Naive thymus-derived CD4-positive, alpha-beta T cell (primary cell): ENCODE results near the gene AKAP6. TPM values are rescaled to one million over a fixed set of nuclear protein-coding genes. Genes with fewer than 3 reads are reported as not detected.

ENCODE experiments used
- ATAC-seq: fragments of 150-1000 bp; cut with Tn5 transposase; 2 replicates; pipeline ENCODE4 v1.10.0; 2021; ENCODE audit warnings: mild to moderate bottlenecking, moderate library complexity
- CTCF ChIA-PET: fragments of 350-600 bp; sonication (Branson Sonifier 250); formaldehyde crosslinking; loops from one replicate; lab custom pipeline; 2021; ENCODE audit warnings: antibody characterized with exemption; lab: Charles Lee
- POLR2A ChIA-PET: fragments of 350-600 bp; sonication (Branson Sonifier 250); formaldehyde crosslinking; loops from one replicate; lab custom pipeline; 2021; ENCODE audit warnings: antibody characterized with exemption, inconsistent platforms; lab: Charles Lee
- DNase-seq, 9 donors: peaks; one replicate each; pipeline versions ENCODE4 v3.0.0 to v3.0.0-alpha.2; 2020 to 2022; ENCODE audit warnings: mixed read lengths in 1 of 9
- H3K27ac ChIP-seq: one replicate; pipeline ENCODE4 v1.7.0; 2013; ENCODE audit warnings: mild to moderate bottlenecking, low read depth, low read length, moderate library complexity
- H3K27me3 ChIP-seq, 2 donors: one replicate each; pipeline ENCODE4 v1.7.0; 2013; ENCODE audit warnings: low read length in 2 of 2, mild to moderate bottlenecking in 2 of 2, moderate library complexity in 2 of 2; ENCODE audit not compliant: control insufficient read depth in 2 of 2, insufficient read depth in 2 of 2
- H3K36me3 ChIP-seq, 3 experiments: 1 replicate in 2 of 3; 2 replicates in 1 of 3; pipeline ENCODE4 v1.7.0; 2013; ENCODE audit warnings: low read length in 3 of 3, mild to moderate bottlenecking in 3 of 3, moderate library complexity in 1 of 3; ENCODE audit not compliant: insufficient read depth in 3 of 3, control insufficient read depth in 2 of 3
- H3K4me1 ChIP-seq, 2 donors: one replicate each; pipeline ENCODE4 v1.7.0; 2013; ENCODE audit warnings: low read length in 2 of 2, mild to moderate bottlenecking in 2 of 2, moderate library complexity in 1 of 2; ENCODE audit not compliant: control insufficient read depth in 2 of 2, insufficient read depth in 2 of 2
- H3K4me3 ChIP-seq: 2 replicates; pipeline ENCODE4 v1.7.0; 2013; ENCODE audit warnings: mild to moderate bottlenecking, low read length
- H3K9me3 ChIP-seq, 3 experiments: 1 replicate in 2 of 3; 2 replicates in 1 of 3; pipeline ENCODE4 v1.7.0; 2013; ENCODE audit warnings: low read length in 3 of 3; ENCODE audit not compliant: control insufficient read depth in 2 of 3
- H3K27ac Mint-ChIP-seq, 9 donors: one replicate each; pipeline ENCODE4 v1.8.0; 2020 to 2022; ENCODE audit warnings: mixed read lengths in 9 of 9, mild to moderate bottlenecking in 8 of 9, moderate library complexity in 5 of 9, inconsistent platforms in 2 of 9
- H3K27me3 Mint-ChIP-seq, 5 donors: one replicate each; pipeline ENCODE4 v1.8.0; 2021 to 2022; ENCODE audit warnings: mixed read lengths in 5 of 5, mild to moderate bottlenecking in 1 of 5
- H3K36me3 Mint-ChIP-seq, 5 donors: one replicate each; pipeline ENCODE4 v1.8.0; 2020 to 2022; ENCODE audit warnings: mixed read lengths in 5 of 5, mild to moderate bottlenecking in 3 of 5, inconsistent platforms in 1 of 5
- H3K4me1 Mint-ChIP-seq, 7 donors: one replicate each; pipeline ENCODE4 v1.8.0; 2020 to 2022; ENCODE audit warnings: mixed read lengths in 7 of 7, mild to moderate bottlenecking in 3 of 7, inconsistent platforms in 1 of 7
- H3K4me3 Mint-ChIP-seq, 10 donors: one replicate each; pipeline ENCODE4 v1.8.0; 2020 to 2022; ENCODE audit warnings: mild to moderate bottlenecking in 10 of 10, mixed read lengths in 10 of 10, moderate library complexity in 6 of 10, inconsistent platforms in 2 of 10
- H3K9me3 Mint-ChIP-seq, 11 donors: one replicate each; pipeline ENCODE4 v1.8.0; 2020 to 2022; ENCODE audit warnings: mixed read lengths in 11 of 11, mild to moderate bottlenecking in 4 of 11, inconsistent platforms in 1 of 11, moderate library complexity in 1 of 11
- intact Hi-C, 2 donors: fragments of 100-400 bp; cut with micrococcal nuclease; formaldehyde crosslinking; loops; one replicate each; pipeline ENCODE4 v1.15.1; 2023
- polyA plus RNA-seq, 2 donors: library from polyadenylated mRNA; unstranded; fragments of 300-500 nt; fragmentation: Illumina TruSeq; gene quantifications; one replicate each; pipeline ENCODE4 v1.2.3, GENCODE V29; 2021
- total RNA-seq, 6 experiments: library from RNA in 5 of 6; stranded (reverse) in 5 of 6; gene quantifications; 1 replicate in 5 of 6; 2 replicates in 1 of 6; pipeline ENCODE4 v1.2.3 and lab custom pipeline; 2021 to 2026

AKAP6 gene
- total and polyA plus RNA-seq, 7 experiments from 2014 or later: 0.29 to 7.9 (median 4.1) TPM

GRCh38 chr14:32531942-32532515 is 202.9 kb downstream of the AKAP6 start:
- Histone ChIP-seq H3K27ac (no peak overlapping the region), H3K9me3 (no peaks in the 10 kb centered on the region), H3K27me3 (no peaks in the 10 kb centered on the region), H3K4me1 (no peaks in the 10 kb centered on the region), H3K36me3 (no peaks in the 10 kb centered on the region), H3K4me3 (no peak overlapping the region)
- intact Hi-C loops: no loop called here
- Mint-ChIP-seq H3K9me3 (peaks cover 0 to 5% (median 0%) of the 10 kb centered on the region in 11 donors), H3K27ac (no peak overlapping the region), H3K27me3 (peaks cover 0 to 13% (median 0%) of the 10 kb centered on the region in 5 donors), H3K4me1 (no peaks in the 10 kb centered on the region), H3K4me3 (no peak overlapping the region), H3K36me3 (peaks cover 0 to 7% (median under 1%) of the 10 kb centered on the region in 5 donors)
- no peak for DNase-seq
- no peak for ATAC-seq
- ChIA-PET CTCF (no interaction called here), POLR2A (no interaction called here)

DNA sequence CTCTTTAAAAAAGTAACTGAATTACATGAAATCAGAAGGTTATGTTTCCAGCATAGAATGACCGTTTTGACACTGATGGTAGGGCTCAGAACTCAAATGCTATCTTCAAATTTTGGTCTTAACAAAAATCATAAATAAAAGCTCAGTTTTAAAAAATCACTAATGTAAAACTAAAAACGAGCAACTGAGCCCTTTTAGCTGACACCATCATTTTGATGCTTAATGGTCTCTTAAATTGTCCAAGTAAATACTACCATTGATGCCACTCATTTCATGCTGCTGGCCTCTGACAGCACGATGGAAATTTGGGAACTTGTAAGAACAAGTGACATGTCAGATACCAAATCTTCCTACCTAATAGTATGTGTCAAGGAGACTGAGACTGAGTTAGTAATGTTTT is 205.0 kb downstream of the AKAP6 start:
- no peaks in the 10 kb centered on the region for H3K27me3 ChIP-seq
- H3K4me1 Mint-ChIP-seq: no peaks in the 10 kb centered on the region
- peaks cover 0 to 7% (median 4%) of the 10 kb centered on the region in 5 donors for H3K36me3 Mint-ChIP-seq
- H3K4me3 ChIP-seq: no peak overlapping the region
- DNase-seq (no peak), ATAC-seq (no peak)
- H3K27ac Mint-ChIP-seq: no peak overlapping the region
- no peaks in the 10 kb centered on the region for H3K4me1 ChIP-seq
- H3K4me3 Mint-ChIP-seq: no peak overlapping the region
- no peak overlapping the region for H3K27ac ChIP-seq
- no peaks in the 10 kb centered on the region for H3K36me3 ChIP-seq
- peaks cover 0 to 5% (median 0%) of the 10 kb centered on the region in 11 donors for H3K9me3 Mint-ChIP-seq
- CTCF ChIA-PET: no interaction called here
- no peaks in the 10 kb centered on the region for H3K9me3 ChIP-seq
- intact Hi-C loops: no loop called here
- peaks cover 0 to 9% (median 0%) of the 10 kb centered on the region in 5 donors for H3K27me3 Mint-ChIP-seq
- POLR2A ChIA-PET: no interaction called here

DNA sequence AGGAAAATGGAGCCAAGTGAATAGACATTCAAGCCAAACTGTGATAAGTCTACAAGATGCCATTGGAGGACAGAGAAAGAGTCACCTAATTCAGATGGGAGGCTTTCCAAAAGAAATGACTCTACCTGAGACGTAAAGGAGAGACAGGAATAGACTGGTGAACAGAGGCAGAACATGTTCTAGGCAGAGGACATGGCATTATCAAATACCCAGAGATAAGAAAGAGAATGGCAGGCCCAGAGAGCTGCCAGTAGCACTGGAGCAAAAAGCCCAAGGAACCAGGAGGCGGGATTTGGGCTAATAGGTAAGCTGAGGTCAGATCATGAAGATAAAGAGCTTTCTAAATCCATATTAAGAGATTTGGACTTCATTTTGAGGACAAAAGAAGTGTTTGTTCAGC is 207.1 kb downstream of the AKAP6 start:
- no peaks in the 10 kb centered on the region for H3K27me3 ChIP-seq
- intact Hi-C loops: no loop called here
- H3K4me1 ChIP-seq: no peaks in the 10 kb centered on the region
- no peak overlapping the region for H3K27ac ChIP-seq
- ChIA-PET CTCF (no interaction called here), POLR2A (no interaction called here)
- Mint-ChIP-seq H3K4me3 (no peak overlapping the region), H3K4me1 (no peaks in the 10 kb centered on the region), H3K9me3 (peaks cover 0 to 5% (median 0%) of the 10 kb centered on the region in 11 donors), H3K36me3 (peaks cover 0 to 7% (median 4%) of the 10 kb centered on the region in 5 donors), H3K27ac (no peak overlapping the region), H3K27me3 (no peaks in the 10 kb centered on the region)
- no peak overlapping the region for H3K4me3 ChIP-seq
- ATAC-seq (no peak), DNase-seq (no peak)
- no peaks in the 10 kb centered on the region for H3K36me3 ChIP-seq
- no peaks in the 10 kb centered on the region for H3K9me3 ChIP-seq

DNA sequence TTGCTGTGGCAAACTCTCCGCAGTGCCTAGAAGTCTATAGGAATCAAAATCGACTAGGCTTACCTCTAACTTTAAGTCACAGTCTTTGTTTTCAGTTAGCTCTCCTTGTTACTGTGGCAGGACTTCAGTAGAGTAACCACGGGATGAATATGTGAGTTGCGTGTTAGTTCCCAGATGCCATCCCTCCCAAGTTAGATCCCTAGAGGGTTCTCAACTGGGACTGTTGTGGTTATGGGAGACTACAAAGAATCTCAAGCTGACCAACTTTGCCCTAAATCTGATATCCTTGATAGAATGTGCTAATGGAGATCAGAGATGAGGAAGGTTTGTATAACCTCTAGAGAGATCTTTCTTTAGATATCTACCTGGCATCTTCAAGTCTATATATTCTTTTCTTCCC is 208.1 kb downstream of the AKAP6 start:
- Mint-ChIP-seq H3K4me3 (no peak overlapping the region), H3K4me1 (no peaks in the 10 kb centered on the region), H3K36me3 (peaks cover 0 to 7% (median 4%) of the 10 kb centered on the region in 5 donors), H3K9me3 (peaks cover 0 to 5% (median 0%) of the 10 kb centered on the region in 11 donors), H3K27me3 (no peaks in the 10 kb centered on the region), H3K27ac (no peak overlapping the region)
- Histone ChIP-seq H3K4me3 (no peak overlapping the region), H3K27ac (no peak overlapping the region), H3K27me3 (no peaks in the 10 kb centered on the region), H3K4me1 (no peaks in the 10 kb centered on the region), H3K36me3 (no peaks in the 10 kb centered on the region), H3K9me3 (no peaks in the 10 kb centered on the region)
- intact Hi-C loops: no loop called here
- ChIA-PET POLR2A (no interaction called here), CTCF (no interaction called here)
- no peak for ATAC-seq
- no peak for DNase-seq

GRCh38 chr14:32542507-32542906 is 213.4 kb downstream of the AKAP6 start:
- Histone ChIP-seq H3K4me3 (no peak overlapping the region), H3K36me3 (no peaks in the 10 kb centered on the region), H3K27ac (no peak overlapping the region), H3K4me1 (no peaks in the 10 kb centered on the region), H3K27me3 (no peaks in the 10 kb centered on the region), H3K9me3 (no peaks in the 10 kb centered on the region)
- ATAC-seq (no peak), DNase-seq (no peak)
- CTCF ChIA-PET: no interaction called here
- Mint-ChIP-seq H3K27ac (no peak overlapping the region), H3K4me1 (peaks cover 0 to 3% (median 0%) of the 10 kb centered on the region in 7 donors), H3K4me3 (no peak overlapping the region), H3K36me3 (peaks cover 0 to 17% (median 0%) of the 10 kb centered on the region in 5 donors), H3K27me3 (peaks cover 0 to 2% (median 0%) of the 10 kb centered on the region in 5 donors), H3K9me3 (no peaks in the 10 kb centered on the region)
- POLR2A ChIA-PET: no interaction called here
- intact Hi-C loops: no loop called here

GRCh38 chr14:32545095-32545494 is 216.0 kb downstream of the AKAP6 start:
- Mint-ChIP-seq H3K27ac (no peak overlapping the region), H3K4me1 (peaks cover 0 to 3% (median 0%) of the 10 kb centered on the region in 7 donors), H3K36me3 (peaks cover 0 to 17% (median 0%) of the 10 kb centered on the region in 5 donors), H3K27me3 (peaks cover 0 to 2% (median 0%) of the 10 kb centered on the region in 5 donors), H3K9me3 (no peaks in the 10 kb centered on the region), H3K4me3 (no peak overlapping the region)
- H3K27me3 ChIP-seq: no peaks in the 10 kb centered on the region
- no peak overlapping the region for H3K27ac ChIP-seq
- H3K4me1 ChIP-seq: no peaks in the 10 kb centered on the region
- no peak for ATAC-seq
- no peak overlapping the region for H3K4me3 ChIP-seq
- CTCF ChIA-PET: no interaction called here
- intact Hi-C loops: no loop called here
- H3K36me3 ChIP-seq: no peaks in the 10 kb centered on the region
- POLR2A ChIA-PET: no interaction called here
- no peak for DNase-seq
- H3K9me3 ChIP-seq: no peaks in the 10 kb centered on the region

DNA sequence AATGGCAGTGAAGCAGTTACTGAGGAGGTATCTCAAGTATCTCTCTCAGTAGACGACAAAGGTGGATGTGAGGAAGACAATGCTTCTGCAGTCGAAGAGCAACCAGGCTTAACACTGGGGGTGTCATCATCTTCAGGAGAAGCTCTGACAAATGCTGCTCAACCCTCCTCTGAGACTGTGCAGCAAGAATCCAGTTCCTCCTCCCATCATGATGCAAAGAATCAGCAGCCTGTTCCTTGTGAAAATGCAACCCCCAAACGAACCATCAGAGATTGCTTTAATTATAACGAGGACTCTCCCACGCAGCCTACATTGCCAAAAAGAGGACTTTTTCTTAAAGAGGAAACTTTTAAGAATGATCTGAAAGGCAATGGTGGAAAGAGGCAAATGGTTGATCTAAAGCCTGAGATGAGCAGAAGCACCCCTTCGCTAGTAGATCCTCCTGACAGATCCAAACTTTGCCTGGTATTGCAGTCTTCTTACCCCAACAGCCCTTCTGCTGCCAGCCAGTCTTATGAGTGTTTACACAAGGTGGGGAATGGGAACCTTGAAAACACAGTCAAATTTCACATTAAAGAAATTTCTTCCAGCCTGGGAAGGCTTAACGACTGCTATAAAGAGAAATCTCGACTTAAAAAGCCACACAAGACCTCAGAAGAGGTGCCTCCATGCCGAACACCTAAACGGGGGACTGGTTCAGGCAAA is 216.6 kb downstream of the AKAP6 start:
- no peak overlapping the region for H3K27ac ChIP-seq
- H3K4me1 ChIP-seq: no peaks in the 10 kb centered on the region
- DNase-seq: no peak
- H3K27me3 Mint-ChIP-seq: peaks cover 0 to 2% (median 0%) of the 10 kb centered on the region in 5 donors
- ATAC-seq: no peak
- ChIA-PET CTCF (no interaction called here), POLR2A (no interaction called here)
- no peaks in the 10 kb centered on the region for H3K36me3 ChIP-seq
- peaks cover 0 to 3% (median 0%) of the 10 kb centered on the region in 7 donors for H3K4me1 Mint-ChIP-seq
- no peaks in the 10 kb centered on the region for H3K27me3 ChIP-seq
- no peaks in the 10 kb centered on the region for H3K9me3 Mint-ChIP-seq
- H3K36me3 Mint-ChIP-seq: peaks cover 0 to 17% (median 0%) of the 10 kb centered on the region in 5 donors
- H3K27ac Mint-ChIP-seq: no peak overlapping the region
- intact Hi-C loops: no loop called here
- no peaks in the 10 kb centered on the region for H3K9me3 ChIP-seq
- H3K4me3 Mint-ChIP-seq: no peak overlapping the region
- no peak overlapping the region for H3K4me3 ChIP-seq
